ENCODE data around the gene CHCHD6.

DNA sequence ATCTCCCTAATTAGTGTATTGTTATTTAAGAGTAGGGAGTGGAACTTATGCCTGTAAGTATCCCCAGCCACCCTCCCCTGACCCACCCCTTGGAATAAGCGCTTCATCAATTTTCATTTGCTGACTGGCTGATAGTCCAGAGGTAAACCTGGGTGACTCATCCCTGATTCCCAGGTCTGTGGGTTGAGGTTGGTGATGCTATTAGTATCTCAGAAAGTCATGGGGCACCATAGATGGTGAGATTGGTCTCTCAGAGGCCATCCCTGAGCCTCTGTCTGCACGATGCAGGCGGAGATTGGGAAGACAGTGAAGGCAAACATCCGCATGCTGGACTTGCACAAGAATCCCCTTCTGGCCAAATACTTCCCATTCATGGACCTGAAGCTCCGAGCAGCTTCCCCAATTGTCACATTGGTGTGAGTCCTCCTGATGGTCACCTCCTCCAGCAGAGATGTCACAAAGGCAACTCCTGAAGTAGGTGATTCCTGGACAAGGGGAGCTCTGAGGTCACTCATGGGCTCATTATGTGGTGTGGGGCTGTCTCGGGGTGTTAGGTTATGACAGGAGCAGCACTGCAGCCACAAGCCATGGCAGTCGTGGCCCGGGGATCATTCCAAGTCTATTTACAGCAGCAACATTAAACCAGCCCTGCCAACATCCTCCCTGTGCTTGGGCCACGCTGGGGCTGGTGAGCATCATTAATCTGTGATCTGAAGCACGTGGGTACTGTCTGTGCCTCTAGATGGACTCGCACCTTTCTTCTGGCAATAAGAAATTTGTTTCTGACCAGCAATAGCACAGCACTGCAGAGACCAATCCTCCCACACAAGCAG, 42.3 kb upstream of the CHCHD6 start:
- TF ChIP-seq, protein P1, sequence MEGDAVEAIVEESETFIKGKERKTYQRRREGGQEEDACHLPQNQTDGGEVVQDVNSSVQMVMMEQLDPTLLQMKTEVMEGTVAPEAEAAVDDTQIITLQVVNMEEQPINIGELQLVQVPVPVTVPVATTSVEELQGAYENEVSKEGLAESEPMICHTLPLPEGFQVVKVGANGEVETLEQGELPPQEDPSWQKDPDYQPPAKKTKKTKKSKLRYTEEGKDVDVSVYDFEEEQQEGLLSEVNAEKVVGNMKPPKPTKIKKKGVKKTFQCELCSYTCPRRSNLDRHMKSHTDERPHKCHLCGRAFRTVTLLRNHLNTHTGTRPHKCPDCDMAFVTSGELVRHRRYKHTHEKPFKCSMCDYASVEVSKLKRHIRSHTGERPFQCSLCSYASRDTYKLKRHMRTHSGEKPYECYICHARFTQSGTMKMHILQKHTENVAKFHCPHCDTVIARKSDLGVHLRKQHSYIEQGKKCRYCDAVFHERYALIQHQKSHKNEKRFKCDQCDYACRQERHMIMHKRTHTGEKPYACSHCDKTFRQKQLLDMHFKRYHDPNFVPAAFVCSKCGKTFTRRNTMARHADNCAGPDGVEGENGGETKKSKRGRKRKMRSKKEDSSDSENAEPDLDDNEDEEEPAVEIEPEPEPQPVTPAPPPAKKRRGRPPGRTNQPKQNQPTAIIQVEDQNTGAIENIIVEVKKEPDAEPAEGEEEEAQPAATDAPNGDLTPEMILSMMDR (IDR thresholded peaks at IDR 0.05; ENCODE audit: poor library complexity, severe bottlenecking) = no peak
- TF ChIP-seq RAD21 (conservative IDR thresholded peaks at IDR 0.05) (no peak), EZH2 (IDR thresholded peaks at IDR 0.05; ENCODE audit: borderline replicate concordance, insufficient read depth, low read length, poor library complexity, severe bottlenecking) (no peak)

All from neural cell (in vitro differentiated cells).